Endothelial cell of umbilical vein (primary cell): Measurements from ENCODE around the gene RAD1.

Experiments
- CTCF ChIP-seq, 2 donors: IDR thresholded peaks; 1 replicate in 1 of 2; 2 replicates in 1 of 2; pipeline ENCODE4 v1.5.1; 2011; ENCODE audit warnings: low read length in 2 of 2, mild to moderate bottlenecking in 2 of 2, moderate library complexity in 2 of 2, control low read depth in 1 of 2, inconsistent platforms in 1 of 2, low read depth in 1 of 2; ENCODE audit not compliant: insufficient read depth in 1 of 2; ENCODE audit errors: extremely low read depth in 1 of 2
- EZH2 ChIP-seq: IDR thresholded peaks from 2 replicates; pipeline ENCODE4 v1.6.1; 2012; ENCODE audit warnings: borderline replicate concordance, low read depth, mild to moderate bottlenecking, moderate library complexity, low read length, inconsistent platforms; ENCODE audit not compliant: severe bottlenecking
- FOS ChIP-seq: IDR thresholded peaks from 2 replicates; pipeline ENCODE4 v1.6.1; 2011; ENCODE audit warnings: mild to moderate bottlenecking, low read length, moderate library complexity, borderline replicate concordance; ENCODE audit not compliant: insufficient read depth
- GATA2 ChIP-seq: IDR thresholded peaks from 2 replicates; pipeline ENCODE4 v1.7.0; 2011; ENCODE audit warnings: low read depth, mild to moderate bottlenecking, moderate library complexity, mixed read lengths, low read length; ENCODE audit not compliant: insufficient read length, insufficient read depth
- JUN ChIP-seq: IDR thresholded peaks from 2 replicates; pipeline ENCODE4 v1.6.1; 2011; ENCODE audit warnings: borderline replicate concordance, low read depth; ENCODE audit not compliant: insufficient read length, insufficient read depth
- MAX ChIP-seq: IDR thresholded peaks from 2 replicates; pipeline ENCODE4 v1.6.1; 2011; ENCODE audit not compliant: insufficient read depth, insufficient read length
- POLR2A ChIP-seq: IDR thresholded peaks from 2 replicates; pipeline ENCODE4 v1.6.1; 2012; ENCODE audit warnings: low read depth, mild to moderate bottlenecking, control low read depth, low read length
- POLR2AphosphoS5 ChIP-seq: IDR thresholded peaks from 2 replicates; pipeline ENCODE4 v1.6.1; 2012; ENCODE audit warnings: low read depth, mild to moderate bottlenecking, control low read depth, low read length, moderate library complexity; ENCODE audit not compliant: insufficient read depth

- TF ChIP-seq CTCF (IDR thresholded peaks at IDR 0.05; ENCODE audit: extremely low read depth in 1 of 2, insufficient read depth in 1 of 2, low read depth in 1 of 2, low read length in 2 of 2) = no peak
- no peak for TF ChIP-seq POLR2A
- TF ChIP-seq MAX = no peak
- TF ChIP-seq EZH2 = no peak
- TF ChIP-seq POLR2AphosphoS5 = no peak
- no peak for TF ChIP-seq GATA2
- TF ChIP-seq JUN = no peak
- TF ChIP-seq FOS = no peak
Measured at GRCh38 chr5:34889394-34889793, 25.9 kb downstream of the RAD1 start.
